SK-N-SH (cell line): ENCODE results near the gene FMNL2. TPM values are rescaled to one million over a fixed set of nuclear protein-coding genes. Genes with fewer than 3 reads are reported as not detected.

Source experiments
- CTCF ChIA-PET: fragments of 300-600, 350-600 bp; formaldehyde crosslinking; extraction: SDS; loops from one replicate; lab custom pipeline; 2021; lab: Yijun Ruan, JAX
- POLR2A ChIA-PET: fragments of 350-600 bp; sonication (Branson Sonifier 250); formaldehyde crosslinking; extraction: SDS; loops from one replicate; lab custom pipeline; 2020; ENCODE audit warnings: antibody characterized with exemption, inconsistent platforms; lab: Yijun Ruan, JAX
- DNase-seq: peaks from one replicate; pipeline ENCODE4 v3.0.0; 2012
- H2AFZ ChIP-seq: fragments of 200-600 bp; sonication (generic); 2 replicates; pipeline ENCODE4 v1.8.1; 2016; ENCODE audit warnings: antibody characterized with exemption, mild to moderate bottlenecking, low read depth
- H3F3A ChIP-seq: fragments of 200-600 bp; sonication (generic); replicated peaks from 2 replicates; pipeline ENCODE3; 2016; ENCODE audit warnings: antibody characterized with exemption, mild to moderate bottlenecking; ENCODE audit not compliant: insufficient read depth
- H3K27ac ChIP-seq, 2 experiments: fragments of 200-500 bp in 1 of 2; fragments of 200-600 bp in 1 of 2; sonication (Bioruptor generic) in 1 of 2; sonication (generic), shearing (Covaris generic) in 1 of 2; 2 replicates each; pipeline versions ENCODE4 v1.5.1 to v1.6.1; 2014 to 2016; ENCODE audit warnings: low read depth in 2 of 2, inconsistent platforms in 1 of 2, low read length in 1 of 2, mild to moderate bottlenecking in 1 of 2, mixed read lengths in 1 of 2
- H3K27me3 ChIP-seq: fragments of 200-600 bp; sonication (generic), shearing (Covaris generic); 2 replicates; pipeline ENCODE4 v1.6.1; 2016; ENCODE audit warnings: mixed run types; ENCODE audit not compliant: insufficient read depth
- H3K36me3 ChIP-seq, 2 experiments: fragments of 200-500 bp in 1 of 2; fragments of 200-600 bp in 1 of 2; sonication (Bioruptor generic) in 1 of 2; sonication (generic) in 1 of 2; replicated peaks in 1 of 2; 2 replicates each; pipeline versions ENCODE3 to v1.5.1; 2014 to 2016; ENCODE audit warnings: low read length in 1 of 2, mild to moderate bottlenecking in 1 of 2; ENCODE audit not compliant: insufficient read depth in 2 of 2, control insufficient read depth in 1 of 2
- H3K4me1 ChIP-seq, 2 experiments: fragments of 200-500 bp in 1 of 2; fragments of 200-600 bp in 1 of 2; sonication (Bioruptor generic) in 1 of 2; sonication (generic), shearing (Covaris generic) in 1 of 2; 2 replicates each; pipeline versions ENCODE4 v1.5.1 to v1.6.1; 2014 to 2016; ENCODE audit warnings: low read depth in 1 of 2, low read length in 1 of 2, mixed run types in 1 of 2; ENCODE audit not compliant: insufficient read depth in 2 of 2, control insufficient read depth in 1 of 2
- H3K4me2 ChIP-seq: fragments of 200-600 bp; sonication (generic), shearing (Covaris generic); 2 replicates; pipeline ENCODE4 v1.6.1; 2017; ENCODE audit warnings: mixed run types
- H3K4me3 ChIP-seq, 2 experiments: fragments of 200-500 bp in 1 of 2; fragments of 200-600 bp in 1 of 2; sonication (Bioruptor generic) in 1 of 2; sonication (generic), shearing (Covaris generic) in 1 of 2; 2 replicates each; pipeline versions ENCODE4 v1.5.1 to v1.8.1; 2014 to 2016; ENCODE audit warnings: low read depth in 2 of 2, inconsistent platforms in 1 of 2, low read length in 1 of 2, mild to moderate bottlenecking in 1 of 2, mixed read lengths in 1 of 2, moderate library complexity in 1 of 2
- H3K79me2 ChIP-seq: fragments of 200-600 bp; sonication (generic); 2 replicates; pipeline ENCODE4 v1.8.1; 2017; ENCODE audit warnings: mild to moderate bottlenecking; ENCODE audit not compliant: insufficient read depth
- H3K9ac ChIP-seq: fragments of 200-600 bp; sonication (generic); 2 replicates; pipeline ENCODE4 v1.6.1; 2017; ENCODE audit warnings: mixed run types
- H3K9me2 ChIP-seq: fragments of 200-600 bp; sonication (generic); 2 replicates; pipeline ENCODE4 v1.6.1; 2017; ENCODE audit warnings: mixed run types
- H3K9me3 ChIP-seq: fragments of 200-600 bp; sonication (generic); 2 replicates; pipeline ENCODE4 v1.6.1; 2017; ENCODE audit warnings: mixed run types, mild to moderate bottlenecking, moderate library complexity
- H4K20me1 ChIP-seq: fragments of 200-600 bp; sonication (generic); 2 replicates; pipeline ENCODE4 v1.6.1; 2017; ENCODE audit warnings: mild to moderate bottlenecking, mixed run types; ENCODE audit not compliant: insufficient read depth
- CHD2 ChIP-seq: fragments of 150-350 bp; IDR thresholded peaks from 2 replicates; pipeline ENCODE4 v1.6.1; 2018; ENCODE audit warnings: low read length; ENCODE audit not compliant: partially characterized antibody
- ELF1 ChIP-seq: IDR thresholded peaks from 2 replicates; pipeline ENCODE4 v1.4.0; 2012
- EP300 ChIP-seq, 2 experiments: IDR thresholded peaks; 2 replicates each; pipeline versions ENCODE4 v1.4.0 to v1.6.1; 2012; ENCODE audit warnings: borderline replicate concordance in 1 of 2, low read depth in 1 of 2, low read length in 1 of 2
- EZH2phosphoT487 ChIP-seq: fragments of 200-600 bp; sonication (generic); IDR thresholded peaks from 2 replicates; pipeline ENCODE4 v1.6.1; 2017; ENCODE audit warnings: low read depth, mixed run types, mild to moderate bottlenecking, antibody characterized with exemption, moderate library complexity, borderline replicate concordance
- FOSL2 ChIP-seq: IDR thresholded peaks from 2 replicates; pipeline ENCODE4 v1.4.0; 2012; ENCODE audit warnings: low read depth, mild to moderate bottlenecking, moderate library complexity, borderline replicate concordance
- FOXJ3 ChIP-seq: sonication (generic); formaldehyde crosslinking; IDR thresholded peaks from 2 replicates; pipeline ENCODE4 v1.5.1; 2020; ENCODE audit warnings: mild to moderate bottlenecking, missing genetic modification reagents
- FOXM1 ChIP-seq: IDR thresholded peaks from 2 replicates; pipeline ENCODE4 v1.4.0; 2012; ENCODE audit warnings: low read depth, mild to moderate bottlenecking
- GATA2 ChIP-seq: sonication (generic); formaldehyde crosslinking; IDR thresholded peaks from 2 replicates; pipeline ENCODE4 v1.5.0; 2020; ENCODE audit warnings: mild to moderate bottlenecking, missing genetic modification reagents
- RAD21 ChIP-seq: IDR thresholded peaks from 2 replicates; pipeline ENCODE4 v1.6.1; 2012; ENCODE audit warnings: mild to moderate bottlenecking, low read length
- RCOR1 ChIP-seq: fragments of 150-350 bp; IDR thresholded peaks from 2 replicates; pipeline ENCODE4 v1.6.1; 2017; ENCODE audit warnings: antibody characterized with exemption, low read length
- RFX5 ChIP-seq: IDR thresholded peaks from 2 replicates; pipeline ENCODE4 v1.6.1; 2012; ENCODE audit warnings: mild to moderate bottlenecking, improper control_type of control experiment, low read length
- SMC3 ChIP-seq: IDR thresholded peaks from 2 replicates; pipeline ENCODE4 v1.6.1; 2012; ENCODE audit warnings: low read depth, low read length, improper control_type of control experiment
- TCF12 ChIP-seq: IDR thresholded peaks from 2 replicates; pipeline ENCODE4 v1.4.0; 2012
- TEAD4 ChIP-seq: IDR thresholded peaks from 2 replicates; pipeline ENCODE4 v1.4.0; 2012; ENCODE audit warnings: mild to moderate bottlenecking, borderline replicate concordance; ENCODE audit not compliant: insufficient read depth
- WGBS: methylation state at CpG from one replicate; pipeline ENCODE4 v1.1.6; 2017; ENCODE audit warnings: low lambda C conversion rate; 5-methylcytosine and 5-hydroxymethylcytosine counted together
- polyA plus RNA-seq, 3 experiments: library from polyadenylated mRNA; depleted of rRNA; stranded (reverse); fragments of >200 nt; gene quantifications; 2 replicates each; pipeline ENCODE4 v1.2.3, GENCODE V29; 2012
- TF ChIP-seq, protein P1 (sequence below): fragments of 200-600 bp; sonication (generic); IDR thresholded peaks from 2 replicates; pipeline ENCODE4 v1.6.1; 2017; ENCODE audit warnings: antibody characterized with exemption, mild to moderate bottlenecking, moderate library complexity
- TF ChIP-seq, protein P2 (sequence below): IDR thresholded peaks from 2 replicates; pipeline ENCODE4; 2012
- TF ChIP-seq, protein P3 (sequence below): IDR thresholded peaks from 2 replicates; pipeline ENCODE4 v1.4.0; 2012; ENCODE audit warnings: low read depth, borderline replicate concordance
- TF ChIP-seq, protein P4 (sequence below): IDR thresholded peaks from 2 replicates; pipeline ENCODE4 v1.6.1; 2012; ENCODE audit warnings: mild to moderate bottlenecking, low read depth, low read length, moderate library complexity

FMNL2 gene
- polyA plus RNA-seq, 1 of the 3 experiments (the other 2 are of a cell fraction): 14.5 TPM

DNA sequence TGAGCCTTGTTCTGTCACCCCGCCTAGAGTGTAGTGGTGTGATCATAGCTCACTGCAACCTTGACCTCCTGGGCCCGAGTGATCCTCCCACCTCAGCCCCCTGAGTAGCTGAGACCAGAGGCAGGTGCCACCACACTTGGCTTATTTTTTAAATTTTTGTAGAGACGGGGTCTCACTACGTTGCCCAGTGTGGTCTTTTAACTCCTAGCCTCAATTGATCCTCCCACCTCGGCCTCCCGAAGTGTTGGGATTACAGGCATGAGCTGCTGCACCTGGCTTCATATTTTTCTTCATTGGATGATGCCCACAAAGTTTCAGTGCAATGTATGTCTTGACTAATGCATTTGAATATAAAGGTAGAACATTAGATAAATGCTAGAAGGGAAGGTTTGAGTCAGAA is 120.8 kb downstream of the FMNL2 start:
- 98% methylated on average over 6 of the region's 6 CpGs for WGBS
- ChIA-PET CTCF (interaction anchor here (1.1 kb wide), 1 partner anchor 17 kb away, joined by 4 read pairs; no protein-coding TSS in a partner anchor), POLR2A (interaction anchor here (1.3 kb wide), 1 partner anchor 120 kb away, joined by 4 read pairs; no protein-coding TSS in a partner anchor)
- Histone ChIP-seq H3K79me2 (no peaks in the 10 kb centered on the region), H3K27me3 (no peaks in the 10 kb centered on the region), H3K4me3 (no peak overlapping the region), H3K27ac (no peak overlapping the region), H3K9me3 (no peaks in the 10 kb centered on the region), H3F3A (no peaks in the 10 kb centered on the region), H3K9ac (no peak overlapping the region), H2AFZ (no peak overlapping the region), H3K4me2 (no peak overlapping the region), H3K36me3 (no peaks in the 10 kb centered on the region), H3K4me1 (no peaks in the 10 kb centered on the region), H3K9me2 (no peaks in the 10 kb centered on the region), H4K20me1 (peaks cover 3% of the 10 kb centered on the region; the same call in 1 of the 2 replicates)
- no peak for DNase-seq
- TF ChIP-seq, protein P1, sequence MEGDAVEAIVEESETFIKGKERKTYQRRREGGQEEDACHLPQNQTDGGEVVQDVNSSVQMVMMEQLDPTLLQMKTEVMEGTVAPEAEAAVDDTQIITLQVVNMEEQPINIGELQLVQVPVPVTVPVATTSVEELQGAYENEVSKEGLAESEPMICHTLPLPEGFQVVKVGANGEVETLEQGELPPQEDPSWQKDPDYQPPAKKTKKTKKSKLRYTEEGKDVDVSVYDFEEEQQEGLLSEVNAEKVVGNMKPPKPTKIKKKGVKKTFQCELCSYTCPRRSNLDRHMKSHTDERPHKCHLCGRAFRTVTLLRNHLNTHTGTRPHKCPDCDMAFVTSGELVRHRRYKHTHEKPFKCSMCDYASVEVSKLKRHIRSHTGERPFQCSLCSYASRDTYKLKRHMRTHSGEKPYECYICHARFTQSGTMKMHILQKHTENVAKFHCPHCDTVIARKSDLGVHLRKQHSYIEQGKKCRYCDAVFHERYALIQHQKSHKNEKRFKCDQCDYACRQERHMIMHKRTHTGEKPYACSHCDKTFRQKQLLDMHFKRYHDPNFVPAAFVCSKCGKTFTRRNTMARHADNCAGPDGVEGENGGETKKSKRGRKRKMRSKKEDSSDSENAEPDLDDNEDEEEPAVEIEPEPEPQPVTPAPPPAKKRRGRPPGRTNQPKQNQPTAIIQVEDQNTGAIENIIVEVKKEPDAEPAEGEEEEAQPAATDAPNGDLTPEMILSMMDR: no peak
- no peak for TF ChIP-seq EP300 (IDR thresholded peaks at IDR 0.05; ENCODE audit: borderline replicate concordance in 1 of 2, low read depth in 1 of 2, low read length in 1 of 2)
- no peak for TF ChIP-seq GATA2 (CRISPR knock-in tag)
- TF ChIP-seq SMC3: no peak
- no peak for TF ChIP-seq RAD21
- TF ChIP-seq RCOR1: no peak
- no peak for TF ChIP-seq ELF1
- TF ChIP-seq CHD2: no peak
- no peak for TF ChIP-seq FOSL2
- TF ChIP-seq, protein P2, sequence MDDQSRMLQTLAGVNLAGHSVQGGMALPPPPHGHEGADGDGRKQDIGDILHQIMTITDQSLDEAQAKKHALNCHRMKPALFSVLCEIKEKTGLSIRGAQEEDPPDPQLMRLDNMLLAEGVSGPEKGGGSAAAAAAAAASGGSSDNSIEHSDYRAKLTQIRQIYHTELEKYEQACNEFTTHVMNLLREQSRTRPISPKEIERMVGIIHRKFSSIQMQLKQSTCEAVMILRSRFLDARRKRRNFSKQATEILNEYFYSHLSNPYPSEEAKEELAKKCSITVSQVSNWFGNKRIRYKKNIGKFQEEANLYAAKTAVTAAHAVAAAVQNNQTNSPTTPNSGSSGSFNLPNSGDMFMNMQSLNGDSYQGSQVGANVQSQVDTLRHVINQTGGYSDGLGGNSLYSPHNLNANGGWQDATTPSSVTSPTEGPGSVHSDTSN: no peak

DNA sequence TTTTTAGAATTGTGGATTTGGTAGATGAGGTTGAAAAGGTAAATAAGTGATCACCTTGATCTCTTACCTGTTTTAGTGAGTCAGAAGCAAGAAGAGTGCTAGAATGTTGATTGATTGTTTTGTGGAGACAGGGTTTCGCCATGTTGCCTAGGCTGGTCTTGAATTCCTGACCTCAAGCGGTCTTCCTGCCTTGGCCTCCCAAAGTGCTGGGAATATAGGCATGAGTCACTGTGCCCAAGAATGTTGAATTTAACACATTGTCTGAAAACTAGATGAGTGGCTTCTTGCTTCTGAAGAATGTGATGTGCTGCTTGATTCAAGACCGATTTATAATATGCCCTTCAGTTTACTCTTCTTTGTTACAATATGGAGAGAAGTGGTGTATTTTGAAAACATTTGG is 121.3 kb downstream of the FMNL2 start:
- no peak for DNase-seq
- Histone ChIP-seq H4K20me1 (peaks cover 3% of the 10 kb centered on the region; the same call in 1 of the 2 replicates), H3F3A (no peaks in the 10 kb centered on the region), H3K9me3 (no peaks in the 10 kb centered on the region), H3K79me2 (no peaks in the 10 kb centered on the region), H3K4me2 (no peak overlapping the region), H3K9me2 (no peaks in the 10 kb centered on the region), H3K27me3 (no peaks in the 10 kb centered on the region), H3K36me3 (no peaks in the 10 kb centered on the region), H2AFZ (no peak overlapping the region), H3K9ac (no peak overlapping the region), H3K4me1 (no peaks in the 10 kb centered on the region), H3K4me3 (no peak overlapping the region), H3K27ac (no peak overlapping the region)
- ChIA-PET CTCF (no interaction called here), POLR2A (interaction anchor here (1.3 kb wide), 1 partner anchor 120 kb away, joined by 4 read pairs; no protein-coding TSS in a partner anchor)
- WGBS: 100% methylated on average over 3 of the region's 3 CpGs
- TF ChIP-seq RCOR1 (no peak), SMC3 (no peak), EZH2phosphoT487 (no peak), TEAD4 (no peak), RFX5 (no peak), FOSL2 (no peak), GATA2 (CRISPR knock-in tag) (no peak), ELF1 (no peak), FOXJ3 (CRISPR knock-in tag) (no peak), FOXM1 (no peak), TCF12 (no peak)
- TF ChIP-seq, protein P1: no peak
- TF ChIP-seq, protein P3, sequence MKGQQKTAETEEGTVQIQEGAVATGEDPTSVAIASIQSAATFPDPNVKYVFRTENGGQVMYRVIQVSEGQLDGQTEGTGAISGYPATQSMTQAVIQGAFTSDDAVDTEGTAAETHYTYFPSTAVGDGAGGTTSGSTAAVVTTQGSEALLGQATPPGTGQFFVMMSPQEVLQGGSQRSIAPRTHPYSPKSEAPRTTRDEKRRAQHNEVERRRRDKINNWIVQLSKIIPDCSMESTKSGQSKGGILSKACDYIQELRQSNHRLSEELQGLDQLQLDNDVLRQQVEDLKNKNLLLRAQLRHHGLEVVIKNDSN: no peak
- TF ChIP-seq, protein P4, sequence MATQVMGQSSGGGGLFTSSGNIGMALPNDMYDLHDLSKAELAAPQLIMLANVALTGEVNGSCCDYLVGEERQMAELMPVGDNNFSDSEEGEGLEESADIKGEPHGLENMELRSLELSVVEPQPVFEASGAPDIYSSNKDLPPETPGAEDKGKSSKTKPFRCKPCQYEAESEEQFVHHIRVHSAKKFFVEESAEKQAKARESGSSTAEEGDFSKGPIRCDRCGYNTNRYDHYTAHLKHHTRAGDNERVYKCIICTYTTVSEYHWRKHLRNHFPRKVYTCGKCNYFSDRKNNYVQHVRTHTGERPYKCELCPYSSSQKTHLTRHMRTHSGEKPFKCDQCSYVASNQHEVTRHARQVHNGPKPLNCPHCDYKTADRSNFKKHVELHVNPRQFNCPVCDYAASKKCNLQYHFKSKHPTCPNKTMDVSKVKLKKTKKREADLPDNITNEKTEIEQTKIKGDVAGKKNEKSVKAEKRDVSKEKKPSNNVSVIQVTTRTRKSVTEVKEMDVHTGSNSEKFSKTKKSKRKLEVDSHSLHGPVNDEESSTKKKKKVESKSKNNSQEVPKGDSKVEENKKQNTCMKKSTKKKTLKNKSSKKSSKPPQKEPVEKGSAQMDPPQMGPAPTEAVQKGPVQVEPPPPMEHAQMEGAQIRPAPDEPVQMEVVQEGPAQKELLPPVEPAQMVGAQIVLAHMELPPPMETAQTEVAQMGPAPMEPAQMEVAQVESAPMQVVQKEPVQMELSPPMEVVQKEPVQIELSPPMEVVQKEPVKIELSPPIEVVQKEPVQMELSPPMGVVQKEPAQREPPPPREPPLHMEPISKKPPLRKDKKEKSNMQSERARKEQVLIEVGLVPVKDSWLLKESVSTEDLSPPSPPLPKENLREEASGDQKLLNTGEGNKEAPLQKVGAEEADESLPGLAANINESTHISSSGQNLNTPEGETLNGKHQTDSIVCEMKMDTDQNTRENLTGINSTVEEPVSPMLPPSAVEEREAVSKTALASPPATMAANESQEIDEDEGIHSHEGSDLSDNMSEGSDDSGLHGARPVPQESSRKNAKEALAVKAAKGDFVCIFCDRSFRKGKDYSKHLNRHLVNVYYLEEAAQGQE: no peak
